T-helper 1 cell treated with Interleukin-12 subunit alpha and Interleukin-12 subunit beta and Interleukin-4 antibody, amounts not matched to agents 30 ng/mL and 1 ng/mL, for 36 hours (primary cell): ENCODE results near the gene POLR3GL. TPM values are rescaled to one million over a fixed set of nuclear protein-coding genes. Genes with fewer than 3 reads are reported as not detected.

ENCODE experiments used
- intact Hi-C: fragments of 100-400 bp; cut with micrococcal nuclease; formaldehyde crosslinking; loops from one replicate; pipeline ENCODE4 v1.15.1; 2024
- total RNA-seq: library from RNA; stranded (reverse); gene quantifications from 2 replicates; pipeline ENCODE4 v1.2.3, GENCODE V29; 2022

POLR3GL gene
- total RNA-seq, 1 donor from 2014 or later = 17.8 TPM

DNA sequence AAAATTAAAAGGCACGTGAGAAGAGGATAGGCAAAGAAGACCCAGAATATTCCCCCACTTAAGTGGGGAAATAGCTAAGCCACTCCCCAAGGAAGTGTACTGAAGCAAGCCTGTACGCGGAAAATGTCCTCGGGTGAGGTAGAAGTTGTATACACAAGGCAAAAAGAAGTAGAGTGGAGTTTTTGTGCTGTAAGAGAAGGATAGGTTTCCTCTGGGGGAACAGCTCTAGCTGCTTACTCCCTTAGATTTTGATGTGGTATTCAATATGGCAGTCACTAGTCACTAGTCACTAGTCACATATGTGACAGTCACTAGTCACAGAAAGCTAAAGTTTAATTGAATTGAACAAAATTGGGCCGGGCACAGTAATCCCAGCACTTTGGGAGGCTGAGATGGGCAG, 24.3 kb downstream of the POLR3GL start:
- intact Hi-C loops = no loop called here

DNA sequence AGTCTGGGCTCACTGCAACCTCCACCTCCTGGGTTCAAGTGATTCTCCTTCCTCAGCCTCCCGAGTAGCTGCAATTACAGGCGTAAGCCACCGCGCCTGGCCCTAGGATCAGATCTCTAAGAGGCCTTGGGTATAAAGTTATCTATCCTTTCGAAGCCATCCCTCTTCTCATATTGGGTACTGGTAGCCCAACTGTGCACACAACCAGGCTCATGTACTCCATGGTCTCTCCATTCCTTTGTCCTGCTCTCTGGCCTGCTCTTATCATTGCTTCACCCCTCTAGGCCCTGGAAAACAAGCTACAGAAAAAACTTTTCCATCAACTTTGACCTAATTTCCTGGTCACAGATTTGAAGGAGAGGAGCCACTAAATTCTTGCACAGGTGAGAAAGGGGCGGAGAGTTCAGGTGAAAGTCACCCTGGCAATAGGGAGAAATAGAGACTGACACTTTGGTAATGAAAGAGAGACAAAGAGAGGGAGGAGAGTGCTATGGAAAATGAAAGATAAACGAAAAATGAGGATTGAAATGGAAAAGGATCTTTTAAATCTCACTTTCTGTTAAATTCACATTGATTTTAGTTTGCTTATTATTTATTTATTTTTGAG, 25.9 kb downstream of the POLR3GL start:
- intact Hi-C loops = no loop called here

DNA sequence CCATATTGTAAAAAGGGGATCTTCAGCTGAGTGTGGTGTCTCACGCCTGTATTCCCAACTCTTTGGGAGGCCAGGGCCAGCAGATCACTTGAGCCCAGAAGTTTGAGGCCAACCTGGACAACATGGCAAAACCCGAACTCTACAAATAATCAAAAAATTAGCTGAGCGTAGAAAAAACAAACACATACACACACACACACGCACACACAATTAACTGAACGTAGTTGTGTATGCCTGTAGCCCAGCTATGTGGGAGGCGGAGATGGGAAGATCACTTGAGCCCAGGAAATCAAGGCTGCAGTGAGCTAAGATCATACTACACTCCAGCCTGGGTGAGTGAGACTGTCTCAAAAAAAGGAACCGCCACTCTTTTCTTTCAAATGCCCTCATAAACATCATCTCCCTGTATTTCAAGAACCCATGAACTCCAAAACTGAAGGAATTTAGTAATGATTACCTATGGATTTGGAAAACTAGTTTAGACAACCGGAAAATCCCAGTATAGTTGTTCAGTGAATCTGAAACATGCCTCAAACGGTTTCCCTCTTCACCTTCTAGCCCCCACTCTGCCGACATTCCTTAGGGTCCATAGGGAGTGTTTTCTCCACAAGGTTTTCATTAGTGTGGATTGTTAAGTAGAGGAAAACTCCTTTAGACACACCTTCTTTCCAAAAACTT, 27.4 kb downstream of the POLR3GL start:
- intact Hi-C loops = no loop called here

DNA sequence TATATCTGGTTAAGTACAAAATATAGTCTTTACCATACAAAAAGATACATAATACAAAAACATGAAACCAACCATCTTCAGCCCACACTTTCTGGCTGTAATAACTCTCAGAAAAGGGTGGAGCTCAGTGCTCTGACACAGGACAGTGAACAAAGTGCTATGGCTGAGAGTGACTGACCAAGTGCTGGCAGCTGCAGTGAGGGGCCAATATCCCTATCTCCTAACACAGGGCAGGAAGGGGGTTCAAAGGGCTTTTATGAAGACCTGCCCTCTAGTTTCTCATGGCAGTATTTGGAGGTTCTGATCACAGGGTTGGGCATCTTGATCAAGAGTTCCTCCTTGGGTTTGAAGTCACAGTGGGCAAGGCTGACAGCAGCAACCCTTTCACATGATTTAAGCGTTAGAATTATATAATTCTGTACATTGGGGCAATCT, 28.0 kb downstream of the POLR3GL start:
- intact Hi-C loops = no loop called here

DNA sequence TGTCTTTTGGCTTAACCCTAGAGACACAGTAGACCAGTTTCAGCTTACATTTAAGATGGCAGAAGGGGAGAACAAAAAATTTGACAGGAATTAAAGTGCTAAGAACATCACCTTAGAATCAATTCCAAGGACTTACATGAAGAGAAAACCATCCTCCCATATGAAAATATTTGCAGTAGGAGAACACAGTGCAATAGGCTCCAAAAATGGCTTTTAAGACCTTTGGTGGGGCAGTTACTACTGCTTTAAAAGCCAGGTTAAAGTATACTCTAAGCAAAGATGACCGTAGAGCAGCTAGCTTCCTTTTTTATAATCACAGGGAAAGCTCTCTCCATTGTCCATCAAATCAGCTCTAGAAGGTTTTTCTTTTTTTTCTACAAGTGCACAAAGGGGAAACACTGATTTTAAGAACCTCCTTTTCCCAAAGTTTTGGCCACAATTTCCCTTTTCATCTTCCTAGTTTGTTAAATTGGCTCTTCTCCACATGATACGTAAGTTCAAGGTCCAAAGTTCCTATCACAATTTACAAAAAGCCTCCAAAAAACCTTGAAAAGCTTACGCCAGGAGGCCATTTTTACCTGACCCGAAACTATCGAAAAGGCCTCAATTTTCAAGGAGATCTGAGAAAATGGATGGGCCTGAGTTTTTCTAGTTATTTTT, 28.6 kb downstream of the POLR3GL start:
- intact Hi-C loops = no loop called here

DNA sequence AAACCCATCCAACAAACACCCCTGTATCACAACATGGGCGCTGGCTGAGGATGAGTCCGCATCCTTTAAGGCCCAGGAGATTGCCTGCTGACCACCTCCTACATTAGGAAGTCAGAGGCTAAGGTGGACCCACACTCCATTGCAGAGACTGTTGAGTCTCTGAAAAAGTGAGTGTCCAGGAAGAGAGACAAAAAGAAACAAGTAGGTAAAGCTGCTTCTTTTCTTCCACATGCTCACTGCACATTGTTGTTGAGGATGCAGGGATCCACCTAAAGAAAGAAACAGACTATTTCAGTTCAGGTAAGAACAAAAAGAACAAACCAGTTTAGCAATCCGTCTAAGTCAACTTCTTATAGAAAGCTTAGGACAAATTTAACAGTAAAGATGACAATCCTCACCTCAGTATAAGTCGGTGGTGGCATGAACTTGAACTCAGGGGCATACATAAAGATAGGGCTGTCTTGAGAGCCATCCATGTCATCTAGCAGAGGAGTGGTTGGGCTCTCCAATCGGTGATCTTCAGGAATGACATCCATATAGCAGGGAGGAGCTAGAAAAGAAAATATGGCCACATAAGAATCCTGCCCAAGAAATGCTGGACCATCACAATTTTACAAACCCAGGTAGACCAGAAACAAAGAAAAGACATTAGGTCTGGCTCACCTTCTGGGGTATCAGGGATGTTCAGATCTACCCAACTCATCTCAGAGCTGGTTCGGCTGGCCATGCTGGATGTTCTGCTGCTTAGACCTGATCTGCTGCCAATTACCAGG, 29.3 kb downstream of the POLR3GL start:
- intact Hi-C loops = no loop called here

DNA sequence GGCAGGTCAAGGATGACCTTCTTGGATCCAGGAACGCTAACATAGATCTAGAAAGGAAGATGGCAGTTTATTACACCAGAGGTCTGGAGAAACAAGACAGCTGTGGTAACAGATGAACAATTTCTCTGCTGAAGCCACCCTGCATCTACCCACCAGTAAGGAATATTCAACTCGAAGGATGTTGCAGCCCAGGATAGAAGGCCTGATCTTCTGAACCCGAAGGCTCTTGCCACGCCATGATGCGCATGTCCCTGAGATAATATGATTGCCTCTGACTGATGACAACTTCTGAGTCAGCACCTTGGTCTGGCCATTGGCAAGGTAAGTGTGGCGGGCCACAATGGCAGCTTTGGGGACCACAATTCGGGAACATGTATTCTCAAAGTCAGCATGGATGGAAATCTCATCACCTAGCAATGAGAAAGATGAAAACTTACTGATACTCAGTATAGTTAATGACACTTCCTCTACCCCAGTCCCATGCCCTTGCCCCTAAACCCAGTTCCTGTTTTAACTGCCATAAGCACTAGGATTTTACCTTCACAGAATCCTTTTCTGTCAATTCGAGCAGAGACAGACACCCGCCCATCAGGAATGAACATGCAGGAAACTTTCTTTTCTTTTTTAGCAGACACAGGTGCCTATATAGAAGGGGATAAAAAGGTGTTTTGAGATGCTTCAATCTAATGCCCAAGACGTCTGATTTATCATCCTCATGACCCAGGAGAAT, 30.1 kb downstream of the POLR3GL start:
- intact Hi-C loops = loop anchor here (5.0 kb wide), 1 partner anchor 172 kb away; the partner anchor contains the start of genes POLR3C and RNF115

DNA sequence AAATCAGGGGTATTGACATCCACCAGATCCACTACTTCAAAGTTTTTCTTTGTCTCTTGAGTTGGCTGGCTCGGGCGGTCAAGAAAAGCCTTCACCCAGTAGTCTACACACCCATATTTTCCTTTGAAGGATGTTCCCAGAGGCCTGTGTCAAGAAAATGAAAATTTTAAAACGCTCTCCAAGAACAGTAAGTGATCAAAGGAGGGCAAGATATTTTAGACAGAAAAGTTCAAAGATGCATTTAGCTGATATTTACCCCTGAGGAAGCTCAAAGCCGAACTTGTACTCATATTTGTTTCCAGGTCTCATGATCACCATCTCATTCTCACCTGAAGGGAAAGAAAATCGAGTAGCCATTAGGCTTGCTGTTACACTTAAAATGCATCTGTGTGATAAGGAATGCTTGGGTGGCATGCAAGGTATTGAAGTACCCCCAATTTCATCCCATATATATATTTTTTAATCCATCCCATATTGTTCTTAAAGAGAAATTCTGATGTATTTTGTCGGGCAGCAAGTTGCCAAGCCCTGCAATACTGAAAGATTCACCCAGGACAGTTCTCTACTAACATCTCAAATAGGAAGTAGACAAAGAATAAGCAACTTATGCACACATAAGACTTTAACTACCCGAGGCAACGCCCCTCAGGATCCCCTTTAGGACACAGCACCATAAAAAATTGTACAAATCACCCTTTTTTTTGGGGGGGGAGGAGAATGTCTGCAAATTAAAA, 30.8 kb downstream of the POLR3GL start:
- intact Hi-C loops = loop anchor here (5.0 kb wide), 1 partner anchor 173 kb away; the partner anchor contains the start of genes POLR3C and RNF115

DNA sequence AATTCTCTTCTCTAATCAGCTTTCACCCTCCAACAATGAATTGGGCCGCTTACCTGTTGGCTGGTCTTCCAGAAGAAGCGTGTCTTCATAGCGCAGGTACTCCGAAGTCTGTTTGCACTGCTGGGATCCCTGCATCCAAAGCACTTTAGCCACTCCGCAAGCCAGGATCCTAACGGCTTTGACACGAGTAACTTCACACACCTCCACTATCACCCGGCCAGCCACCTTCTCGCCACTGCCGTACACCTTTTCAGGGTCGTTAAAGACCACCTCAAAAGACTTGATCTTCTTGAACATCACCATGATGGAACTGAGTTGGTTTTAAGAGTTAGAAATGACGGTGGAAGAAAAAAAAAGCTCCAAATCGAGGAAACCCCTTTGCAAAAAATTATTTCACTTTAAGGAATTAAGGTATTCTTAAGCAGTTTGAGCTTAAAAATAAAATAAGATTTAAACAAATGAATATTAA, 31.5 kb downstream of the POLR3GL start:
- intact Hi-C loops = loop anchor here (1.0 to 5.0 kb wide), 8 partner anchors 11 to 174 kb away; partner anchors contain the start of genes ANKRD34A, LIX1L, PEX11B and POLR3C

DNA sequence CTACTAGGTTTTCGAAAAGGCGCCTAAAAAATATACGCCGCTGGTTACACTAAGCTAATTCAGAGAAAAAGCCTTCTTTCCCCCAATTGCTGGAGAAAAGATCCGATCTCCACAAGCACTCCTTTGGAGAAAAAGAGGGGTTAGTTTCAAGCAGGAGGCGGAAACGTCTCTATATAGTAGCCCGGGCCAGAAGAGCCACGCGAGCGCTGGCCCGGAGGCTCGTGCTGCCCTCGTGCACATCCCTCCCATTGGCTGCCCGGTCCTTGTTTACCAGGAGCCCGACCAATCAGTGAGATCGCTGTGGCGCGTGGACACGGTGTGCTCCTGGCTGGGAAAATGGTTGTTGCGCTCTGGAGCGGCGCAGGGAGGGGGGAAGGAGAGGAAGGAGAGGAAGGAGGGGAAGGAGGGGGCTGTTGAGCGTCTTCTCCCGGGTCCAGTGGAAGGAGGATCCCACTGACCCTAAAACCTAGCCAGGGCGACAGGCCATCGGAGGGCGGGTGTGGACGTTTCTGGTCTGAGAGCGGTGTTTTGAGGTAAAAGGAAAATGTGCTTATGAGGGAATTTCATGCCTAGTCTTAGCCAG, 32.0 kb downstream of the POLR3GL start, which contains the start of gene TXNIP:
TXNIP (minus strand) TSS at position 147 of the 583 bp plus-strand sequence. CDS start 313 bp downstream, outside the sequence.
- intact Hi-C loops = loop anchor here (1.0 to 5.0 kb wide), 8 partner anchors 11 to 174 kb away; partner anchors contain the start of genes ANKRD34A, LIX1L, PEX11B and POLR3C

DNA sequence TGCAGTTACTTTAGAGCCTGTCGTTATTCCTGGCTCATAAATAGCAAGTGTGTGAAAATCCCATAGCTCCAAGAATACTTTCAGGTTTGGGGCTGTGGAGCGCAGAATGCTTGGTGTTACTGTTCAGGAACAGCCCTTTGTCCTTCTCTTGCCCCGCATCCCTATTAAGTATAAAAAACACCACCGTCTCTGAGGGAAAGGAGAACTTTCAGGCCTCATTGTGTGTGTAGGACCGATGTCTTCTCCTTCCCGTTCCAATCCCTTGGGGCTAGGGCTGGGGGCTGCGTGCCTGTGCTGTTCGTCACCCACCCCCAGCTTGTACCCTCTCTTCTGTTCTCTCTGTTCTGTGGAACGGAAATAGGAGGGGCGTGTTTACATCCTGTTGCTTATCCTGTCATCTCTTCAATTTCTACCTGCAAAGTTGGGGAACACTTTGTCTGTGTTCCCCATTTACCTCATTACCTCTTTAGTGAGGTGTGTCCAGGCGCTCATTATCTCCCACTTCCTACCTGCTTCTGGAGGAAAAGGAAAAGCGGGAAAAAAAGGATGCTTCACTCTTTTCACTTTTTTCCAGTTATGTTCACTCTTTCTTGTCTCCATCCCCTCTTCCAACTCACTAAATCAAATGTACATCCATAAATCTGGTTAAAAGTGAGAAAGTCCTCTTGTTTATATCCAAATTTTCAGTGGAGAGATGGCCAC, 32.7 kb downstream of the POLR3GL start:
- intact Hi-C loops = loop anchor here (2.0 to 5.0 kb wide), 2 partner anchors 78 to 175 kb away; partner anchors contain the start of genes PEX11B, POLR3C and RNF115

DNA sequence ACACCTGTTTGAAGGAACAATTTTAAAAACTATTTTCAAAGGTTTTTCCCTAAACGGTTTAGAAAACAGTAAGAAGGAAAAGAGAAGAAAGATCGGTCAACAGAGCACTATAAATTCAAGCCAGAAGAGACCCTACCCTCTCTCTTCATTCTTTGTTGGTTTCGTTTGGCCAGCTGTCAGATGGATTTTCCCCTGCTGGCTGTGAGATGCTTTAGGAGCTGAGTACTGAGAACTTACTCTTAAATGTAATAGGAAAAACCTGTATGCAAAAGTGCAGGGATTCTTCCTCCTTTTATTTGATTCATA, 33.2 kb downstream of the POLR3GL start:
- intact Hi-C loops = loop anchor here (2.0 to 5.0 kb wide), 2 partner anchors 79 to 175 kb away; partner anchors contain the start of genes PEX11B, POLR3C and RNF115

DNA sequence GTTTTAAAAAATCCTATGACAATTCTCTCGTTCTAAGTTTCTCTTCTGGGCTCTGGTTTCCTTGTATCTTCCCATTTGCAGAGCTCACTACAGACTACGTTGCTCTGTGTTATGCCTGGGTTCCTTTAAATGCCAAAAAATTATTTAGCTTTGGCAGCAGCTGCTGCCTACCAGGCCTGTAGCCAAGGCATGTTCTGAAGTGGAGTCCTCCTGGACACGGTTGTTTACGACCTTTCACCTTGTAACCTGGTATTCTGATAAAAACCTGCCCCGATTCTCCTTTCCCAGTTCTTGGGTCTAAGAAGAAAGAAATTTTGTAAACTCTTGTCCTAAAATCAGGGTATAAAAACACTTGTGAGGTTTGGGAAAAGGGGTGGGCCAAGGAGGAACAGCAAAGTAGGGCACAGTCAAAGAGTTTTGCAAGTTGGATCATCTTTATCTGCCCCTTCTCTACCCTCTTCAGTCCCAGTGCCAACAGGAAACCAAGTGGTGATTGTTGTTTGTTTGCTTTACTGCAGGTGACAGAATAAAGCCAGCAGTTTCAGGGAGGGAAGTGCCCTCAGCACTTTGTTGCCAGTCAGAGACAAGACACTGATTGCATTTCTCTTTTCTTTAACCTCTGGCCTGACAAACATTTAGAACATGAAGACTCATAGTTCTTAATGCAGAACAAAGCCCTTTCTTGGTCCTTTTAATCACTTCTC, 35.0 kb downstream of the POLR3GL start:
- intact Hi-C loops = loop anchor here (5.0 kb wide), 1 partner anchor 177 kb away; the partner anchor contains the start of genes POLR3C and RNF115

DNA sequence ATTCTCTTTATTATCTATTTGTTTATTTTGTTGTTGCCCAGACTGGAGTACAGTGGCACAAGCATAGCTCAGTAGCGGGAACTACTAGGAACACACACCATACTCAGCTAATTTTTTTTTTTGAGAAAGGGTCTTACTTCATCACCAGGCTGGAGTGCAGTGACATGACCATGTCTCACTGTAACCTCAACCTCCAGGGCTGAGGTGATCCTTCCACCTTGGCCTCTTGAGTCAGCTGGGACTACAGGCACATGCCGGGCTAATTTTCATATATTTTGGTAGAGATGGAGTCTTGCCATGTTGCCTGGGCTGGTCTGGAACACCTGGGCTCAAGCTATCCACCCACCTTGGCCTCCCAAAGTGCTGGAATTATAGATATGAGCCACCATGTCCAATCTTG, 37.2 kb downstream of the POLR3GL start:
- intact Hi-C loops = no loop called here

DNA sequence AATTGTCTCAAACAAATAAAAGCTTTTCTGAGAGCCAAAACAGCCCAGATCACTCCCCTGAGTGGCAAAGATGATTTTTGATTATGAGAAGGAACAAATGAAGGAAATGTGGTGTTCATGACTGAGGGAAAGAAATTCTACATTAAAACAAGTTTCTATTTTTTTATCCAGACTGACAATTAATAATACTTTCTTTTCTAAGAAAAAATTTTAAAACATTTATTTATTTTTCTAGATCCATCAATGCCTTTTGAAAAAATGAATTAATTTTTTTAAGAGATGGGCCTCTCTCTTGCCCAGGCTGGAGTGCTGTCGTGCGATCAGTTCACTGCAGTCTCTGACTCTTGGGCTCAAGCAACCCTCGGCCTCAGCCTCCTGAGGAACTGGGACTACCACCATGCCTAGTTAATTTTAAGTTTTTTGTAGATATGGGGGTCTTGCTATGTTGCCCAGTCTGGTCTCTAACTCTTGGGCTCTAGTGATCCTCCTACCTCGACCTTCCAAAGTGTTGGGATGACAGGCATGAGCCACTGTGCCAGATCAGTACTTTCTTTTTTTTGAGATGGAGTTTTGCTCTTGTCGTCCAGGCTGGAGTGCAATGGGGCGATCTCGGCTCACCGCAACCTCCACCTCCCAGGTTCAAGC, 43.1 kb downstream of the POLR3GL start:
- intact Hi-C loops = loop anchor here (2.0 kb wide), 3 partner anchors 27 to 89 kb away; partner anchors contain the start of genes PEX11B and RBM8A

DNA sequence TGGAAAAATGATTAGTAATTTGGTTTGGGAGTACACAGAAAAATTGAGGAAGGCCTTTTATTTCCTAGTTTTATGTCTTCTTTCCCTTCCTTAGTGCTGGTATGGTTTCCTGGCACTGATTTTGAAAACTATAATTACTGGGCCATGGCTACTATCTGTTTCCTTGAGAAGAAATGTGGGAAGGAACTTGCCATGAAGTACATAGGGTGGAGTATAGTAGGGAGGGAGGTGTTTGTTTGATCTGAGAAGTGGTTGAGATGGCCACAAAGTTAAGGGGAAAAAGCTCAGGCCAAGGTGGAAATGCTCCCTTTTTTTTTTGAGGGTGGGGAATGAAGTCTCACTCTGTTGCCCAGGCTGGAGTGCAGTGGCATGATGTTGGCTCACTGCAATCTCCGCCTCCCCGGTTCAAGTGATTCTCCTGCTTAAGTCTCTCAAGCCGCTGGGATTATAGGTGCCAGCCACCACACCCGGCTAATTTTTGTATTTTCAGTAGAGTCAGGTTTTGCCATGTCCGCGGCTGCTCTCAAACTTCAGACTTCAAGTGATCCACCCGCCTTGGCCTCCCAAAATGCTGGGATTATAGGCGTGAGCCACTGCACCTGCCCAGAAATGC, 45.7 kb downstream of the POLR3GL start:
- intact Hi-C loops = loop anchor here (5.0 kb wide), 2 partner anchors 153 to 288 kb away; partner anchors contain the start of gene PIAS3
